ENCODE data around the gene RNF166. TPM values are rescaled to one million over a fixed set of nuclear protein-coding genes. Genes with fewer than 3 reads are reported as not detected.

Gene RNF166
- total and polyA plus RNA-seq, 2 experiments from 2014 or later = 33.5 to 34.2 TPM

DNA sequence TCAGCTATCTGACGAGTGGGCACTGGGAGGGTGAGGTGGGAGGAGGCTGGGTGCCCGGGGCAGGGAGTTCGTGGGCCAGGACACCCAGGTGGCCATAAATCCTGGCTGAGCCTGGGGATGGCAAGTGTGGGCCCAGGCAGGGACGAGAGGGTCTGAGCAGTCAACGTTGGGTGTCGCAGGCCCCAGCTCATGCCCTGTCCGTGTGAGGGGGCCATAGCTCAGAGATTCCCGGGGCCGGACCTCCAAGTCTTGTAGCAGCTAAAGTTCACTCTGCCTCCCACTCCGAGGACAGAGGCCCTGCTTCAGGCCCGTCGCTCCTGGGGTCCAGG is 34.5 kb upstream of the RNF166 start:
- no peaks in the 10 kb centered on the region for H3K9me3 ChIP-seq (ENCODE audit: low read depth)
- H3K36me3 ChIP-seq = no peaks in the 10 kb centered on the region
- no peak for TF ChIP-seq CTCF (IDR thresholded peaks at IDR 0.05; ENCODE audit: low read depth, low read length)
- no peak overlapping the region for H3K4me3 ChIP-seq
- H3K27ac ChIP-seq = no peak overlapping the region
- no peak for DNase-seq (ENCODE audit: low read depth in 1 of 2, low spot score in 1 of 2)
- no peaks in the 10 kb centered on the region for H3K4me1 ChIP-seq (ENCODE audit: low read depth)
- H3K27me3 ChIP-seq = no peaks in the 10 kb centered on the region

DNA sequence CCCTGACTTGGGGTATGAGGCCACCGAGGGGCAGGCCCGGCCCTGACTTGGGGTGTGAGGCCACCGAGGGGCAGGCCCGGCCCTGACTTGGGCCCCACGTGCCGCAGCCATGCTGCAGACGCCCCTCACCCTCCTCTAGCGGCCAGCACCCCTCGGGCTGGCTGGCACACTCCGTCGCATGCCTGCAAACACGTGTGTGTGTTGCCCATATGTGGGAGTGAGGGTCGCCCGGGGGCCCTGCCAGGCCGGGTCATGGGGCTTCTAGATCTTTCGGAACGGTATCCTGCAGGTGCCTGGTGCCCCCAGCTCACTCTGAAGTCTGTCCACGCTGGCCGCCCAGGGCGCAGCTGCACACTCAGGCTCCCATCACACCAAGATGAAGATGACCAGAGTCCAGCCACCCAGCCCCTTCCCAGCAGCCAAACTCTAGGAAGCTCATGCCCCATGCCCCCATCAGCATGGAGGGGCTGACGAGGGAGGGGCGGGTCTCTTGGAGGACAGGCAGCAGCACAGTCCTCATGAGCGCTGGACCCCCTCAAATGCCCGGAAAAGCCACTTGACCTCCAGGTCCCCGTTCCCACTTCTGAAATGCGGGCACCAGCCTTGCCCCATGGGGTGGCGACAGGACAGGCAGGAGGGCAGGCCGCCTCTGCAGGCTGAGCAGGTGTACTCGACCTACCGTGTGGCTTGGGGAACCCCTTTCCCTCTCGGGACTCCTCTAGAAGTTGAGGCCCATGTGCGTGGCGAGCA is 33.9 kb upstream of the RNF166 start:
- H3K27ac ChIP-seq = no peak overlapping the region
- DNase-seq (ENCODE audit: low read depth in 1 of 2, low spot score in 1 of 2) = no peak
- H3K4me1 ChIP-seq (ENCODE audit: low read depth) = no peaks in the 10 kb centered on the region

GRCh38 chr16:88739139-88739976 is 33.1 kb upstream of the RNF166 start:
- H3K27ac ChIP-seq = no peak overlapping the region
- H3K27me3 ChIP-seq = no peaks in the 10 kb centered on the region
- TF ChIP-seq CTCF (IDR thresholded peaks at IDR 0.05; ENCODE audit: low read depth, low read length) = no peak

More for the DNA sequence above, 33.9 kb upstream of the RNF166 start:
- no peak for TF ChIP-seq CTCF (IDR thresholded peaks at IDR 0.05; ENCODE audit: low read depth, low read length)
- Histone ChIP-seq H3K9me3 (ENCODE audit: low read depth) (no peaks in the 10 kb centered on the region), H3K36me3 (no peaks in the 10 kb centered on the region), H3K27me3 (no peaks in the 10 kb centered on the region), H3K4me3 (no peak overlapping the region)

DNA sequence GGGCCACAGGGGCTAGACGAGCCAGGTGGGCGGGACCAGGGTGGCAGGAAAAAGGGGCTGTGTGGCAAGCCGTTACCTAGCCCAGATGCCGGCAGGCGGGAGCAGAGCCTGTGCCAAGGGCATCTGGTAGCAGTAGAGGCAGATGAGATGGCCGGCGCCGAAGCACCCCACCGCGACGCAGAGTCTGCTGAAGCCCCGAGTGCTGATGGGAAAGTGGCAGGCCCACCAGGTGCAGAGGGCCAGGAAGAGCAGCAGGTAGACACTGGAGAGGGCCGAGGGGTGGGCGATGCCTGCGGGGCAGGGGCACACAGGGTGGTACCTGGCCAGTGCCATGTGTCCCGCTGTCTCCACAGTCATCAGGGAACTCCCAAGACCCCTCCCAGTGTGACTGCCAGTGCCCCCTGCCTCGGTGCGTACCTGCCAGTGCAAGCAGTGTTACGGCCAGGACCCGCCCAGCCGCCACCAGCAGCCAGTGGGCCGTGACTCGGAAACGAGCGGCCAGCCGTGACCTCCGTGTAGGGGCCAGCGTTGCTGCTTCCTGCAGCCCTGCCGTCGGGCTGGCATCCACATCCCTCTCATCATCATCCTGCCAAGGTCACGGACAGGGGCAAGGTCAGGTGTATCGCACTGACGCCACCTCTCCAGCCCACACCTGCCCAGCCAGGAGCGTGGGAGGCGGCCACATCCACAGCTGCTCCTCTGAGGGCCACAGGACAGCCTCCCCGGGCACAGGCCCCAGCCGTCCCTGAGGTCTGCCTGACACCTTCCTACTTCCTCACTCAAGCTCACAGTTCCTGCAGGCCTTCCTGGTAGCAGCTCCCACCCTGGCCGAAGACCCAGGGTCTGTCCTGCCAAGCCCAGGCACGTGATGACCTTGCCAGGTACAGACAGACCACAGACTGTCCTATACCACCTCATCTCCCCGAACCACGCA is 32.2 kb upstream of the RNF166 start:
- DNase-seq (ENCODE audit: low read depth in 1 of 2, low spot score in 1 of 2) = no peak
- Histone ChIP-seq H3K36me3 (no peaks in the 10 kb centered on the region), H3K27ac (no peak overlapping the region), H3K27me3 (no peaks in the 10 kb centered on the region), H3K4me3 (no peak overlapping the region), H3K9me3 (ENCODE audit: low read depth) (no peaks in the 10 kb centered on the region), H3K4me1 (ENCODE audit: low read depth) (no peaks in the 10 kb centered on the region)
- TF ChIP-seq CTCF (IDR thresholded peaks at IDR 0.05; ENCODE audit: low read depth, low read length) = no peak

More at GRCh38 chr16:88739139-88739976, 33.1 kb upstream of the RNF166 start:
- Histone ChIP-seq H3K4me1 (ENCODE audit: low read depth) (no peaks in the 10 kb centered on the region), H3K36me3 (no peaks in the 10 kb centered on the region), H3K4me3 (no peak overlapping the region), H3K9me3 (ENCODE audit: low read depth) (no peaks in the 10 kb centered on the region)
- no peak for DNase-seq (ENCODE audit: low read depth in 1 of 2, low spot score in 1 of 2)

All from cardiac muscle cell (in vitro differentiated cells and primary cell).